Tibial nerve (tissue), 3 donors: ENCODE data around the gene SELENBP1.

Source experiments
- CTCF ChIP-seq, 5 experiments: fragments of 200-600 bp in 3 of 5; fragments of 450-650 bp in 2 of 5; sonication (generic) in 3 of 5; IDR thresholded peaks; one replicate each; pipeline ENCODE4 v1.5.1; 2016 to 2019; ENCODE audit warnings: antibody characterized with exemption in 5 of 5, mild to moderate bottlenecking in 3 of 5, moderate library complexity in 2 of 5
- POLR2A ChIP-seq, 2 donors: fragments of 450-650 bp; IDR thresholded peaks; one replicate each; pipeline ENCODE4 v1.6.1; 2017; ENCODE audit warnings: antibody characterized with exemption in 2 of 2, mild to moderate bottlenecking in 2 of 2, moderate library complexity in 2 of 2

- no peak for TF ChIP-seq CTCF (IDR thresholded peaks at IDR 0.05)
- TF ChIP-seq POLR2A (IDR thresholded peaks at IDR 0.05): no peak
Observed at GRCh38 chr1:151347523-151348246, 24.8 kb downstream of the SELENBP1 start.
